HG03159 (cell line): ENCODE data around the gene HTR5A.

Experiments
- ATAC-seq: cut with Tn5 transposase; IDR thresholded peaks from one replicate; pipeline ENCODE4 v1.9.1; 2021; ENCODE audit warnings: mild to moderate bottlenecking, moderate library complexity; ENCODE audit not compliant: unreplicated experiment

The HTR5A gene

DNA sequence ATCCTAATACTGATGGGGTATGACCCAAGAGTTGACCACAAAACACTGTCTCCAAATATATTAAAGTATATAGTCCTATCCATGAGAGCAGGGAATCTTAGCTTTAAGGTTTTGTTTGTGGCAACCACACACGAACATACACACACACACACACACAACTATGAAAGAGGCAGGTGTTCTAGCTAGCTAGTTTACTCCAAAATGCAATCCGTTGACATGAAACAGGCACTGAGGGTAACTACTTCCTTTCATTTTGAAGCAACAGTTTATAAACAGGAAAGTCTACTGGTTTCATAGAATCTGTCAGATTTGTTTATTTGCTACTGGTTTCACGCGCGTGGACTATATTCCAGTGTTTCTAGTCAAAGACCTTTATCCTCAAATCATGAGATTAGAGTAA is 14.8 kb downstream of the HTR5A start:
- no peak for ATAC-seq

DNA sequence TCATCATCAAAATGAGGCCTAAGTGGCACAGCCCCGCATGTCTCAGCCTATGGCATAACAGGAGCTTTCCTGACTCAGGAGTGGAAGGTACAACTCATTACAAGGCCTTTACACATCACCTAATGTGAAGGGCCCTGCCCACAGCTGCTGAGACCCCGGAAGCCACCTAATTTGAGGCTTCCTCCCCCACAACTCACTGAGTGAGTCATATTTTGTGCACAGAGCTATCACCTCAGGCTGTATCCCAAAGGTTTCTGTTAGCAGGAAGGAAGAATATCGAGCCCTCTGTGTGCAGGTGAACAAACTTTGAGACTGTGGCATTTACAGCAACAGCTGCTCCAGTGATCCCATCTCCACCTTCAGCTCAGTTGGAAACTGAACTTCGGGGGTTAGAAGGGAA is 20.6 kb downstream of the HTR5A start:
- no peak for ATAC-seq

DNA sequence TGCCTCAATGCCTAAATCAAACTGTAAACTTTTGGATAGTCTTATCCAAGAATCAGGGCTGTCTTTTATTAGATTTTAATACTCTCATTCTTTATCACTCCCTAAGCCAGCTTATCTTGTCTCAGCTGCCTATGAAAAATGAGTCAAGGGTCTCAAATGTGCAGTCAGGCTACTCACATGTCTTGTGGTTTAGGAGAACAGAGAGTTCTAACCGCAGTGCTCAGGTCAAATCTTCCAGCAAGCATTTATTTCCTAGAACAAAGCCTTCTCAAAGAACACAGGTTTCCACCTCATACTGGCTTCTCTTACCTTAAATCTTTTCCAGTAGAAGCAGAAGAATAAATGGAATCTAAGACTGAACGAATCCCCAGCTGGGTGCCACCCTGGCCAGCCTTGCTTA is 23.5 kb downstream of the HTR5A start:
- ATAC-seq = no peak

DNA sequence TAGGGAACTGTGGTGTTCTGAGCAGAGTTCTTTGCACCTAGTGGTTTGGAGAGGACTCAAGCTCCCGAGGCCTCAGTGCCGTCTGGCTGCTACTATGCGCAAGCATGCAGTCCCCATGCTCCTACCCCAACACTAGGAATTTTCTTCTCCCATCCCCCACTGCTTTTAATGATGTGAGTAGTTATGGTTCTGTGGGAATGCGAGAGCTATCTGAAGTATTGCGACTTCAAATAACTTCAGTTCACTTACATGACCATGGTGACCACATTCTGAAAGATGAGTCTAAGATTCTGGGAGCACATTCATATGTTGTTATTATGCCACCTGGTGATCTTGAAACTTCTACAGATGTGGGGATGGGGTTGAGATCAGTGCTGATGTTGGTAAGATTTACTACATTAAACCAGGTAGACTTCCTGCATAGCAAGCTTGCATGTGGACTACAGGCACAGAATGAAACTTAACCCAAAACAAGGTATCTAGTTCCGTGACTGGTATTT is 24.6 kb downstream of the HTR5A start:
- ATAC-seq = no peak

DNA sequence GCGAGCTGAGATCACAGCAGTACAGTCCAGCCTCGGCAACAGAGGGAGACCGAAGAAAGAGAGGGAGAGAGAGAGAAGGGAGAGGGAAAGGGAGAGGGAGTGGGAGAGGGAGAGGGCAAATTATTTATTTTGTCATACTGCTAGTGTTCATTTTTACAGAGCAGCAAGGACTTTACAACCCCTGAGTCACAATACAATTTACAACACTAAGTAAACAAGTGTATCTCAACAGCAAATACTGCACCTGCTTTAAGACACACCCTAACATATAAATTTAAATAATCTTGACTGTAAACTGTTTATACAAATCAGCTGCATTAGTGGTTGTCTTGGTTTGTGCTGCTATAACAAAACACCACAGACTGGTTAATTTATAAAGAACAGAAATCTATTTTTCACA is 27.2 kb downstream of the HTR5A start:
- ATAC-seq = no peak

DNA sequence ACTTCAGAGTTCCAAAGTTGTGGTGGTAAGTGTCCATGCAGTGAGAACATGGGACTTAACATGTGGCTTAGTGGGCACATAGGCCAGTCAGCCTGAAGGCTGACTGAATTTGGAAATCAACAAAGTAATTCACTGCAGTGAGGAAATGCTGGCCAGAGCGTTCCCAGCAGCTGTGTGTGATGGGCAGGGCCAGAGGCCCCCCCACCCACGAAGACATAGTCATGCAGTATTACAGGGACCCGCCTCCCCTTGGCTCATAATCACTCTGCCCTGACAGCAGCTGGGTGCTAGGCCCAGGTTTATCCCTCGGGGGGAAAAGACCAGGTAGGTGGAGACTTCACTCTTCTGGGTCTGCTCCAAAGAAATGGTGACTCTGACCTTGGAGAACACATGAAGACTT is 33.7 kb downstream of the HTR5A start:
- no peak for ATAC-seq

DNA sequence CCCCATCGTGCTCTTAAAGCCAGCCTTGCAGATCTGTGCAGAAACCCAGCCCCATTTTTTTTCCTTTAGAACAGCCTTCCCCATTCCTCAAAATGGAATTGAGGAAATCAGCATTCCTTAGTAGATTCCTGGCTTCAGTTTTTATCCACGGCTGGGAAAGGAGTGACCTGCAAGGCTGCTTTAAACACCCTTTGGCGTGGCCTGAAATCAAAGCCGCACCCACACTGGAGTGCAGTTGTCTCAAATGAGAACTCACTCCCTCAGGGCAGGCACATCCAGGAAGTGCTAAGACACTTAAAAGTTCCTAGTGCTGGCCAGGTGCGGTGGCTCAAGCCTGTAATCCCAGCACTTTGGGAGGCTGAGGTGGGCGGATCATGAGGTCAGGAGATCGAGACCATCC is 34.8 kb downstream of the HTR5A start:
- no peak for ATAC-seq

DNA sequence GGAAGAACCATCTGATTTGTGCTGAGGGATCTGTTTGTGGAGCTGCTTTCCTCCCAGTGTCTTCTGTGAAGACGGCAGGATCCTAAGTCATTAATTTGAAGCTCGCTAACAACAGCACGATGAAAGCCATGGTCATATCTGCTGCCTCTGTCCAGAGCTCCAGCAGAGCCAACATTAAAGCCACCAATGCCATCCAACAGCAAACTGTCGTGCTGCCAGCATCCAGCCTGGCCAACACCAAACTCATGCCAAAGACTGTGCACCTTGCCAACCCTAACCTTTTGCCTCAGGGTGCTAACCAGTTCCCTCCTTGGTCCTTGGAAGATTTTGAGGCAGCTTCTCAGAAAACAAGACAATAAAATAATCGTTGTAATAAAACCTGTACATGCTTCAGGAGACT is 36.2 kb downstream of the HTR5A start:
- ATAC-seq = no peak

DNA sequence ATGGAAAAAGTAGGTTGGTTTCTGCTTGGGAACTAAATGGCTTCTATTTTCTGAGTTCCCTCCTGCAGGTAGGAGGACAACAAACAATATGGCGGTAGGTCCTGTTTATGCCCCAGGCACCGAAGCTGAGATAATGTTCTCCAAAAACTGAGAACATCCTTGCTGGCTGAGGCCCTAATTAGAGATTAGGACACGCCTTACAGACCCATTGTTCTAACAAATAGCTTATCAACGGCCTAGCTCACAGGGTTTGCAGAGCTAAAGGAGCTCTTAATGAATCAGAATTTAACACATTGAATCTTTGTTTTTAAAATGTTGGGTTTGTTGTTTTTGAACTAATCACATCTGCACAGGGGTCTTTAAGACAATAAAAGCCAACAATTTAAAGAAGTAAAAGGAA is 37.0 kb downstream of the HTR5A start:
- ATAC-seq = no peak

DNA sequence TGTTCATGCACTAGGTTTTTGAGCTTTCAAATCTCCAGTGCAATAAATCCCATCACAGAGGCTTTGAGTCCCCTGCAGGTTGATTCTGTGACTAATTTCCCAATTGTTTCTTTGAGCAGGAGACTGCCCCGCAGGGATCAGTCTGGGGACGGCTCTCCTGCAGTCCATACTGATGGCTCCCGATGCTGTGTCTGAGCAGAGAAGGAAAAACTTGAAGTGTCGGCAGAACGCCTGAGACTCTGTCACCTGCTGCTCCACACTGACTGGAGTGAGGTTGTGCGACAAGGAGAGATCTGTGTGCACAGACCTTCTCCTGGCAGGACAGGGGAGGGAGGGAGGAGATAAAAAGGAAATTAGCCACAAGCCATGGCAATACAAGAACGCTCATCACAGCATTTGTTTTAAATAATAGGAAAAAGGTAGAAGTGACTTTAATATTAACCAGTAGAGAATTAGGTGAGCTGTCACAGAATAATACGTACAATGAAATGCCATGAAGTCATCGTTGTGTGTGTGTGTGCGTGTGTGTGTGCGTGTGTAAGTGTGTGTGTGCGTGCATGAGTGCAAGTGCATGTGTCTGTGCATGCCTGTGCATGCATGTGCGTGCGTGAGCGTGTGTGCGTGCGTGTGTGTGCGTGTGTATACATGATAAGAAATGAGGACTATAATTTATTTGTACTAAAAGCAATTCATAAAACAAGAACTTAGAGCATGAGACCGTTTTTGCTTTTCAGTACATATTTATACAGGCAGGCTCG is 38.2 kb downstream of the HTR5A start:
- no peak for ATAC-seq

DNA sequence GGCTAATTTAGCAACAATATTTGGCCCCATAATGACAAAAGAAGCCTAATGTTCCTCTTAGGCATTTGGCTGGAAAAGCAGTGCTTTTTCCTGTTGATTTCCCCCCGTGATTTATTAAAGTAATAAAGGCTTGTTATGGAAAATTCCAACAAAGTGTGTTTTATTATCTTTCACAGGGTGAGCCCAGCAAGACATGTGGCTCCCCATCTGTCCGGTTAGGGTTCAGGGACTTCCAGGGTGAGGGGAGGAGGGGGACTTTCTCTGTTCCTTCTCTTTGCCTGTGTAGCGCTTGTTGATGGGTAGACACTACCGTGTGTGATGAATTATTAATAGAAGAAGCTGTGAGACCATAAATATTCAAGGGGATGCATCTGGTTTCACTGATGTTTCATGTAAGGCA is 39.0 kb downstream of the HTR5A start:
- ATAC-seq = no peak

DNA sequence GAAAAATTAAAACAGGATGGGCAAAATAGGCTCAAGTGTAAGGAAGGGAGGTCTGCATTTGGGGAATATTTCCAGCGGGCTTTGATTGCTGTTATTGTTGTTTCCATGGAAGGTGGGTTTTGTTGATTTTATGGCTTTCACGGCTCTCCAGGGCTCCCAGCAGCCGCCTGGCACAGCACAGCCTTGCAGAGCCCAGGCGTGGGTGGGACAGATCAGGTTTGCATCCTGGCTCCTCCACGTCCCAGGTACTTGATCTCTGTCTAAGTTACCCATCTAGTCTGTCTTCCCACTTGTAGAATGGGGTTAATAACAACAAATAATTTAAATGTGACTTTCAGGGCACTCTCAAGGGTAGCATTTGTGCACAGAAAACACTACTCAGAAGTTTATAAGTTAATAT is 45.2 kb downstream of the HTR5A start:
- ATAC-seq = no peak

DNA sequence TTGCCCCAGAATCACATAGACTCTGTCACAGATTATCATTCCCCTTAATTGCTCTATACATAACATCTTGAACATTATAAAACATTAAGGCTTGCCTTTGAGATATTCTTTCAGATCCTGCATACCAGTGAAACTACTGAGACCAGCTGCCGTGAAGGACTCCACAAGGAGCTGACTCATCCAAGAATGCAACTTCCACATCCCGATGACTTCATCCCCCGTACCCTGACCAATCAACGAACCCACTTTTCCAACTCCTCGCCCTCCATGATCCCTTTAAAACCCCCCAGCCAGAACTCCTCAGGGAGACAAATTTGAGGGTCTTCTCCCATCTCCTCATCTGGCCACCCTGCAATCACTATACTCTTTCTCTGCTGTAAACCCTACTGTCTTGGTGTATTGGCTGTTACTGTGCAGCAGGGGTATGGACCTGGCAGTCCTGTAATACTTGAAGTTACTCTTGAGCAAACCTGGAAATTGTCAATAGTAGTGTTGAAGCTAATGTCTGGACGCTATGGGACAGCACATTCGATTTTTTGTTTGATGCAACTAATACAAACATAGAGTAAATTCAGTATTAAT is 49.8 kb downstream of the HTR5A start:
- ATAC-seq = no peak

DNA sequence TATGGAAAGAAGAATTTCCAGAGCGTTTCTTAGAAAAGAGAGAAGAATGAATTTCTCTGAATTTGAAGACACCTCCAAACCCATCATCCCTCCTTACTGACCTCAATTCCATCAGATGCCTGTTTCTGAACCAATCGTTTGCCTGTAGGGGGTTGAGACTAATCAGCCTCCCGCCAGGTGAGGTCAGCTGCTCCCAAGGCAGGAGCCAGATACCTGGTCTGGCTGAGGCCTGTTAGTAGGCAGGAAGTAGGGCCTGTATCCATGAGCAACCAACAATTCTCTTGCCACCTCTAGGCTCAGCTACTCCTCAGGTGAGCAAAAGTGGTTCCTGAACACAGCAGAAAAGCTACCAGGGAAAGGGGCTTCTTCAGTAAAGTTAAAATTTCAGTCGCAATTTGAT is 50.3 kb downstream of the HTR5A start:
- ATAC-seq = no peak

DNA sequence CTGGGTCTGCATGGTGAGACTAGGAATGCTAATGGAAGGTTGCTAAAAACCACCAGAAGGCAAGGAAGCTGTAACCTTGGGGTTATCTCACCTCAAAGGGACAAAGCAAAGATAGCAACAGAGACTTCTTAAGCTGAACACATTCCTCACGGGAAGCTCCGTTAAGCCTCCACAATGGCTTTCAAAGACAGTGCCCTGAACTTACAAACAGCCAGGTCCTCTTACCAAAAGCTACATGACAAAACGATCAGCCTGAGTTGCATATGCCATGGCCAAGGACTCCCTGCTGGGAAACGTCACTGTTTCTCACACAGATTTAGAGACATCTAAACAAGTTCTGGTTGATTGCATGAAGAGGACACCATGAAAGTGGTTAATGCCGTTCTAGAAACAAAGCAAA is 52.7 kb downstream of the HTR5A start:
- no peak for ATAC-seq

DNA sequence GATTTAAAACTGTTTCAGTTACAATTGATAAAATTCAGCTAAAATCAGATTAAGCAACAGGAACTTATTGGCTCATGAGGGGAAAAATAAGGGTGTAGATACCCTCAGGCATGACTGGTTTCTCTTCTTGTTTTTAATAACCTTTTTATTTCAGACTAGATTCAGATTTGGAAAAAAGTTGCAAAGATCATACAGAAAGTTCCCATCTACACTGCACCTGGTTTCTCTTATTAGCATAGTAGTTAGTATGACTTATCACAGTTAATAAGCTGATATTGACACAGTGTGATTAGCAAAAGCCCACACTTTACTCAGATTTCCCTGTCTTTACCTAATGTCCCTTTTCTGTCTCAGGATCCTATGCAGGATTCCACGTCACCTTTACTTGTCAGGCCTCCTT is 53.3 kb downstream of the HTR5A start:
- no peak for ATAC-seq

DNA sequence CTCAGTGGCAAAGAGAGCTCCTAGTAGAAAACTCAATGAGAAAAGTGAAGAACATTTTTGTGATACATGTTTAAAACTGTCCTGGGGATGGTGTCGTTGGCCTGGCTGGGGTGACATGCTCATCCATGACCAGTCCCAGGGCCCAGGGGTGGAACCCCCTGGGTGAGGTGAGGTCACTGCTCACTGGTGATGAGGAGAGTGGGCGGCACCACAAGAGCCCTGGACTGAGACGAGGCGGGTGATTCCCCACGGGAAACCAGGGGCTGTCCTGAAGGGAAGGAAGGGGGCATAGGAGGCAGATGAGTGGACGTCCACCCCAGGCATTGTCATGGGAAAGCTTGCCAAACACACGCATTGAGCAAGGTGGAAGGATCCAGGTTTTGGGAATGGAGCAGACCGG is 54.6 kb downstream of the HTR5A start:
- no peak for ATAC-seq

DNA sequence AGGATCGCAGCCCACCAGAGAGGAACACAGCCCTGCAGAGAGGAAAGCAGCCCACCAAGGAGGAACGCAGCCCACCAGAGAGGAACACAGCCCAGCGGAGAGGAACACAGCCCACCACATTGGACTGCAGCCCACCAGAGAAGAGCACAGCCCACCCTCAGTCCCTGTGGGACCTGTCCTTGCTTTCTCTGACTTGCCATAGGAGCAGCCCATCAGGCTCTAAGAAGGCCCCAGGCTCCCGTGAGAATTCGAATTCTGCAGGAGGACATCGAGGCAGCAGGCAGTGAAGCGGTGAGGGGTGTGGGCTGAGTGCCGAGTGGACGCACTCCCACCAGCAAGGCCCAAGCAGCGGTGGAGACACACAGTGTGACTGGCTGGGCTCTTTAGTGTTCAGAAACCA is 59.1 kb downstream of the HTR5A start:
- ATAC-seq = no peak

DNA sequence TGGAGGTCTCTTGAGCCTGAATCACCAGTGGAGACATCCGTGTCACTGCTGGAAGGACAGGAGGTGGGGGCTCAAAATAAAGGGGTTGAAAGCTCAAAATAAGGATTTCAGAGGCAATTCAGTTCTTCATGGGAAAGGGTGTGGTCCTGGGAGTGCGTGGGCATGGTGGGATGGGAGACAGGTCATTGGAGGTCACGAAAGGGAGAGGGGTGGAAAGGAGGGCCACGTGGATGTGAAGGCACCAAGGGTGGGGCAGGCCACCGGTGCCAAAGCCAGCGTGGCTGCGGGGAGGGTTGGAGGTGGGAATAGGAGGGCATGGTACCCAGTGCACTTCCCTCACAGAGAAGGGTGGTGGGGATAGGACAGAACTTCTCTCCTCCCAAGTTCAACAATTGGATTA is 59.7 kb downstream of the HTR5A start:
- ATAC-seq = no peak

DNA sequence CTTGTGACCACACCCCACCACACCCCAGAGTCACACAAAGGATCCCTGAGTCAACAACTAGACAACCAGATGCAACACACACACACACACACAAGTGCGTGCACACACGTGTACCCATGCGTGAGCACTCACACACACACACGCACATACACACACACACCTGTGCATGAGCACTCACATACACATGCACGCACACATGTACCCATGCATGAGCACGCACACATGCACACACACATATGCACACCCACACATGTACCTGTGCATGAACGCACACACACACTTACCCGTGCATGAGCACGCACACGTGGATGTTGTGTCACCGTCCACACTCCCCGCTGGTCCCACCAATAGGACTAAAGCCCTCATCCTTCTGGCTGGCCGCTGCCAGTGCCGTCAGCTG is 60.4 kb downstream of the HTR5A start:
- no peak for ATAC-seq

DNA sequence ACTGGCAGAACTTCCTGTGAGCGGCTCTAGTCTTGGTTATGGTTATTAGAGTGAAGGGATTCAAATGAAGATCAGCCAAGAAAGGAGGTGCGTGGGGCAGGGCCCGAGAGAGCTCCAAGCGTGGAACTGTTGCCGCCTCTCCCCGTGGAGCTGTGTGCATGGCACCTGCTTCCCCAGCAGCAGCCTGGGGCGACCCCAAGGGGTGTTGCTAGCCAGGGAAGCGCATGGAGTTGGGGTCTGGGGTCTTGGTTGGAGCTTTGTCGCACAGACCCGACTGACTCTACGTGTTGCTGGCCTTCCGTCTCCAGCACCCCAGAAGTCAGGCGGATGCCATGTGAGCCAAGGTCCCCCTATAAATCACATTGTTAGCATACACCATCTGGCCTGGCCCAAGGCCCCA is 61.0 kb downstream of the HTR5A start:
- no peak for ATAC-seq

DNA sequence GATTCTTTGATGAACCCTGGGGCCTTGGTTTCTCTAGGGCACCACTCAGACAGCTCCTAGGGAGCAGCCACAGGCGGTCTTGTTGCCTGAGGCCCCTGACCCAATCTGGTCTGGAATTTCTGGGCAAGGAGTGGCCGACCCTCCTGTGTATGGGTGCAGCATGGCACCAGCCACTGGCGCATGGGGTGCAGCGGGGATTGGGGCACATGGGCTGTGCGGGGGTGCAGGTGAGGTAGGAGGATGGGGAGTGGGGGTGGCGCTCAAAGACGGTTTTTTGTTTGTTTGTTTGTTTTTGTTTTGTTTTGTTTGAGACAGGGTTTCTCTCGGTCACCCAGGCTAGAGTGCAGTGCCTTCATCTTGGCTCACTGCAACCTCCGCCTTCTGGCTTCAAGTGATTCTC is 62.3 kb downstream of the HTR5A start:
- ATAC-seq = no peak
